GM12873 (cell line): ENCODE results near the gene GAREM1.

Experiments
- TF ChIP-seq, protein P1 (sequence below): IDR thresholded peaks from 2 replicates; pipeline ENCODE4 v1.5.1; 2012; ENCODE audit warnings: low read depth, mild to moderate bottlenecking, moderate library complexity, low read length, control low read depth; ENCODE audit not compliant: insufficient read depth; ENCODE audit errors: missing control alignments

The GAREM1 gene

DNA sequence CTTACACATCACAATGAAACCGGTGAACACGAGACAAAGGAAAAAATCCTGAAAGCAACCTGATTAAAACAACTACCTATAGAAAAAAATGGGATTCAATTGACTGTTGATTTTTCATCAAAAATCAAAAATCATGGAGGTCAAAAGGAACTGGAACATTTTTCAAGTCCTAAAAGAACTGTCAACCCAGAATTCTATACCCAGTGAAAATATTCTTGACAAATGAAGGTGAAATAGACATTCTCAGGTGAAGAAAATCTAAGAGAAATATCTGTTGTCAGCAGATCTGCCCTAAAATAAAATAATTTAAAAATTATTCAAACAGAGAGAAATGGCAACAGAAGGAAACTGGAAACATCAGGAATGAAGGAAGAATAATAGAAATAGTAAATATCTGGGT lies 38.9 kb downstream of the GAREM1 start:
- TF ChIP-seq, protein P1, sequence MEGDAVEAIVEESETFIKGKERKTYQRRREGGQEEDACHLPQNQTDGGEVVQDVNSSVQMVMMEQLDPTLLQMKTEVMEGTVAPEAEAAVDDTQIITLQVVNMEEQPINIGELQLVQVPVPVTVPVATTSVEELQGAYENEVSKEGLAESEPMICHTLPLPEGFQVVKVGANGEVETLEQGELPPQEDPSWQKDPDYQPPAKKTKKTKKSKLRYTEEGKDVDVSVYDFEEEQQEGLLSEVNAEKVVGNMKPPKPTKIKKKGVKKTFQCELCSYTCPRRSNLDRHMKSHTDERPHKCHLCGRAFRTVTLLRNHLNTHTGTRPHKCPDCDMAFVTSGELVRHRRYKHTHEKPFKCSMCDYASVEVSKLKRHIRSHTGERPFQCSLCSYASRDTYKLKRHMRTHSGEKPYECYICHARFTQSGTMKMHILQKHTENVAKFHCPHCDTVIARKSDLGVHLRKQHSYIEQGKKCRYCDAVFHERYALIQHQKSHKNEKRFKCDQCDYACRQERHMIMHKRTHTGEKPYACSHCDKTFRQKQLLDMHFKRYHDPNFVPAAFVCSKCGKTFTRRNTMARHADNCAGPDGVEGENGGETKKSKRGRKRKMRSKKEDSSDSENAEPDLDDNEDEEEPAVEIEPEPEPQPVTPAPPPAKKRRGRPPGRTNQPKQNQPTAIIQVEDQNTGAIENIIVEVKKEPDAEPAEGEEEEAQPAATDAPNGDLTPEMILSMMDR = no peak

- TF ChIP-seq, protein P1 = no peak
Observed at GRCh38 chr18:32429402-32429801, 41.3 kb downstream of the GAREM1 start.

GRCh38 chr18:32427084-32427900 lies 43.4 kb downstream of the GAREM1 start:
- TF ChIP-seq, protein P1 = no peak

DNA sequence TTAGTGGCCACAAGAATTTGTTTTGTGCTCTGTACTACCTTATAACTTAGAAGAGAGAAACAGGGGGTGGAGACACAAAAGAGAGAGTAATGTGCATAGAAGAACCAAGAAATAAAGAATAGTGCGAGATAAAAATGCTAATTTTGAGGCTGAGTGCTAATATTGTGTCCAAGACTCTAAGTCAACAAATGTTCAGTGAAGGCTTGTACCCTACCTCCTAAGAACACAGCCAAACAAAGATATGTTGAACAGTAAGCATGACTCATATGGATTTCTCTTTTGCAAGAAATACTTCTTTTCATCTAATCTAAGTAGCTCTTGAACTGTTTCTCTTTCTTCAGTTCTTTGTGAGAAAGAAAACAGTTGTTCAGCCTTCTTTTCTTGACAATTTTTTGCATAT lies 45.2 kb downstream of the GAREM1 start:
- TF ChIP-seq, protein P1 = no peak

DNA sequence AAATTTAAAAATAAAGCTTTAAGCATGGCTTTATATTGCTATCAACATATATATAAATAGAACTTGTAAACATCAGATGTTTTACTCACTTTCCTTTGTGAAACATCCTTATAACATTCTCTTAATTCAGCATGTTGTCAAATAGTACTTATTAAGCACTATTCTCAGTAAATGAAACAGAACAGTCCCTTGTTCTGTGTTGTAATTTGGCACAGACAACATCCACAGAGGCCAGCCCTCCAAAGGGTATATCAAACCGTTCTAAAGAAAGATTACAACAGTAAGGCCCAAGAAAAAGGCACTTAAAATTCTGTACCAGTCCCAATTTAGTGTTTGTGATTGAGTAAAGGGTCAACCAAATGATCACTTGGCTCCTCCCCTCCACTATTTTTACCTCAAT lies 46.0 kb downstream of the GAREM1 start:
- TF ChIP-seq, protein P1 = no peak

DNA sequence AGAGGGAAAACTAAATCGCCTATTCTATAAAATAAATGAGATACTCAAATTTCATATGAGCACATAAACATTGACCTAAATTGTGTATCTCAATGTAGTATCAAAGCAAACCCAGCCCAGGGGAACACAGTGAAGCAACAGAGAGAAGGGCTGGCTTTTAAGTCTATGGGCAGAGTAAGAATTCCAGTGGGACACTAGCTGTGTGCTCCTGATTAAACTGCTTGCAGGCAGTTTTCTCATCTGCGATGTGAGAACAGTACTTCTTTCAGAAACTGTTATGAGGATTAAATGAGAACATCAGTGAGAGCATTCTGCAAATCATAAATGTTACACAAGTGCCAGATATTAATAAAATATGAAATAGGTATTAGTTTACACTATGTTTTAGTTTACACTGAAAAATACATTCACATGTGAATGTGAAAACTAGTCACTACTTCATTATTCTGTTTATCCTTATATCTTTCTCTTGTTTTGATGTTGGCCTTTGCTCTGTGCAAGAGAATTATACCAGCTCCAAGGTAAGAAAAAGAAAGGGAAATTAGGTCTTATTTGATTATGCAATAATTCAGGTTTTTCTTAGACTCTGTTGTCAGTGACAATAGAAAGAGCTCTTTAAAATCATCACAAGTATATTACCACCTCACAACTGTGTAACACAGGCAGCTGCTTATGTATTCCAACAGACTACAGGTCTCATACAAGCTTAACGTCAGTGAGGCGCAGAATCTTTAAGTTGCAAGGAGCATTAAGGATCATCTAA lies 47.5 kb downstream of the GAREM1 start:
- TF ChIP-seq, protein P1 = no peak

DNA sequence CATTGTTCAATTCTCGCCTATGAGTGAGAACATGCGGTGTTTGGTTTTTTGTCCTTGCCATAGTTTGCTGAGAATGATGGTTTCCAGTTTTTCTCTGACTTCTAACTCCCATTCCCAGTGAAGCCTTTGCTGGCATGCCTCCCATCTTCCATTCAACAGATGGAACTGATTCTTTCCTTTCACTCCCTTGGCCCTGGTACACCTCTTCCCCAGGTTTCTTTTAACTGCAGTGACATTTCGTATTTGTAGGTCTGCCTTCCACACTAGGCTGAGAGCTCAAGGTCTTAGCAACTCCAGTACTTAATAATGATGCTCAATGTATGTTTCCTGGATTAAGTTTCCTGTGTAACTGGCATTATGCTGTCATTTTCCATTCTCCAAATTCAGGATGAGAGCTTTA lies 48.5 kb downstream of the GAREM1 start:
- TF ChIP-seq, protein P1 = no peak
